ENCODE measurements around the gene ALB. TPM values are rescaled to one million over a fixed set of nuclear protein-coding genes. Genes with fewer than 3 reads are reported as not detected.

ALB gene
- total RNA-seq, 2 experiments from 2014 or later = 0.47 to 0.63 TPM

DNA sequence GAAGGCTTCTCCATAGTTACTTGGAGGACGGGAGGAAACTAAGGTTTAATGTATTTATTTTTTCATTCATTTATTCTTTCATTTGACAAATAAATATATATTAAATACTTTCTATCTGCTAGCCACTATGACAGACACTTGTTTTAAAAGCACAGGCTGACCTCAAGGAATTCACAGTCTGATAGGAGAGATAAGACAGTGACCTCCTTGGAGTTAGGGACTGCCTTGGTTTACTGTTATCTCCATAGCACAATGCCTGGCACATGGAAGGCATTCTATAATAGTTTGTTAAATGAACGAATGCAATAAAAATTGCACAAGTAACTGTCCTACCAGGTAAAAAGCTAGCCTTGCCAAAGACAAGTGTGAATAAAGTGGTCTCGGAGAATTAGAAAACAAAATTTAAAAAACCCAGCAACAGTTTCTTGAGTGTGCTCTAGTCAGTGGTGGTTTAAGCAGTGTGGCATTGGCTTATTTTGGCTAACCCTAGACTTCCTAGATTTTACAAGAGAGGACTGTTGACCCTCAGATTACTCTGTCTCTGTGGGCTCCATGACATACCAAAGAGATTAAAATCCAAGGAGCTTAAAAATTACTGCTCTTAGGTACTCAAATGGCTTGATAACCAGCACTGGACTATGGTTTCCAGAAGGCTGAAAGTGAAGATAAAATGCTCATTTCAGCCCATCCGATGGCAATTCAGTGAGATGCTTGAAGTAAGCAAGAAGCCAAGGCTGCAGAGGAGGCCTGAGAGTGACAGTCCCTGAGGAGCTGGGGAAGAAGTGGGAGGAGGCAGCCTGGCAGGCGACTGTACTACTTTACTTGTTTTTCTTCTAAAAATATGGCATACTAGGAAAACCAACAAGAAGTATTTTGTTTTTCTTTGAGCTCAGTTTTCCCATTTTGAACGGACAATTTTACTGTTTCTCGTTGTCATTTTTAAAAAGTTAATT lies 41.6 kb downstream of the ALB start:
- H3K4me1 ChIP-seq (ENCODE audit: insufficient read depth, low read length) = no peaks in the 10 kb centered on the region
- intact Hi-C loops (cut with DNase I, micrococcal nuclease) = loop anchor here in 1 of 2 experiments (2.0 kb wide), 1 partner anchor 743 kb away; no protein-coding TSS in a partner anchor
- no peak overlapping the region for H3K4me3 ChIP-seq (ENCODE audit: low read length)
- ChIA-PET CTCF (interaction anchor here (1.1 to 1.4 kb wide), 2 partner anchors 8 to 187 kb away, joined by 3 to 5 read pairs; partner anchors contain the start of gene ANKRD17), POLR2A (no interaction called here)
- H3K36me3 ChIP-seq (ENCODE audit: insufficient read depth, low read length) = no peaks in the 10 kb centered on the region
- Mint-ChIP-seq H3K4me3 (no peak overlapping the region), H3K27me3 (peaks cover 27% of the 10 kb centered on the region), H3K4me1 (ENCODE audit: low read depth) (no peaks in the 10 kb centered on the region), H3K27ac (no peak overlapping the region), H3K36me3 (ENCODE audit: low read depth) (no peaks in the 10 kb centered on the region), H3K9me3 (no peaks in the 10 kb centered on the region)
- H3K27me3 ChIP-seq (ENCODE audit: control insufficient read depth in 1 of 2, insufficient read depth in 2 of 2, low read length in 2 of 2) = no peaks in the 10 kb centered on the region
- TF ChIP-seq CTCF (IDR thresholded peaks at IDR 0.05) = no peak
- ATAC-seq (ENCODE audit: poor library complexity) (no peak), DNase-seq (no peak)
- H3K9me3 ChIP-seq (ENCODE audit: control insufficient read depth in 1 of 2, insufficient read depth in 1 of 2, low read length in 2 of 2) = no peaks in the 10 kb centered on the region
- no peak overlapping the region for H3K27ac ChIP-seq (ENCODE audit: low read depth in 1 of 2, low read length in 2 of 2)

GRCh38 chr4:73446336-73446938 lies 42.4 kb downstream of the ALB start:
- no peaks in the 10 kb centered on the region for H3K9me3 Mint-ChIP-seq
- Histone ChIP-seq H3K4me3 (ENCODE audit: low read length) (no peak overlapping the region), H3K4me1 (ENCODE audit: insufficient read depth, low read length) (no peaks in the 10 kb centered on the region), H3K27me3 (ENCODE audit: control insufficient read depth in 1 of 2, insufficient read depth in 2 of 2, low read length in 2 of 2) (no peaks in the 10 kb centered on the region), H3K9me3 (ENCODE audit: control insufficient read depth in 1 of 2, insufficient read depth in 1 of 2, low read length in 2 of 2) (no peaks in the 10 kb centered on the region), H3K27ac (ENCODE audit: low read depth in 1 of 2, low read length in 2 of 2) (no peak overlapping the region), H3K36me3 (ENCODE audit: insufficient read depth, low read length) (no peaks in the 10 kb centered on the region)
- peak in 3 of 14 experiments; percentile 35 to 41 (median 37) for DNase-seq
- intact Hi-C loops (cut with DNase I, micrococcal nuclease) = loop anchor here in 1 of 2 experiments (2.0 kb wide), 1 partner anchor 744 kb away; no protein-coding TSS in a partner anchor
- CTCF ChIA-PET = interaction anchor here (1.1 to 1.4 kb wide), 2 partner anchors 9 to 188 kb away, joined by 3 to 5 read pairs; partner anchors contain the start of gene ANKRD17
- ATAC-seq (ENCODE audit: poor library complexity) = peak; percentile 92
- H3K36me3 Mint-ChIP-seq (ENCODE audit: low read depth) = no peaks in the 10 kb centered on the region
- POLR2A ChIA-PET = no interaction called here
- no peak overlapping the region for H3K4me3 Mint-ChIP-seq
- H3K27me3 Mint-ChIP-seq = peaks cover 23% of the 10 kb centered on the region
- no peaks in the 10 kb centered on the region for H3K4me1 Mint-ChIP-seq (ENCODE audit: low read depth)
- no peak overlapping the region for H3K27ac Mint-ChIP-seq
- TF ChIP-seq CTCF (IDR thresholded peaks at IDR 0.05) = peak; percentile 71

DNA sequence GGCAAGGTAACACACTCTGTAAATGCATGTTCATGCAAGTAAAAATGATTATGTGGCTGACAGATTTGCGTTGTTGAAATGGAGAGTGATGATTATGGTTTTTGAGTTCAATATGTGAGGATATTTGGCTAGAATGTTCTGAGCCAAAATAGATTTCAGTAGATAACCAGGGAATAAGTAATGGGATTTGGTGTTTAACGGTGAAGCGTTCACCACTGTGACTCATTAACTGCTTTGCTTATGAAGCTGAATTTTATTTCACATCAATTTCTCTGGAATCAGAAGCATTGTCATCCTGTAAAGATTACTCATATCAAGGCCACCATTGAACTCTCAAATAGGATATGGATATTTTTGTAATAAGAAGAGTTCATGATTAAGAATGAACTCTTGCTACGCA lies 43.6 kb downstream of the ALB start:
- H3K27ac Mint-ChIP-seq = no peak overlapping the region
- Histone ChIP-seq H3K27ac (ENCODE audit: low read depth in 1 of 2, low read length in 2 of 2) (no peak overlapping the region), H3K4me1 (ENCODE audit: insufficient read depth, low read length) (no peaks in the 10 kb centered on the region), H3K9me3 (ENCODE audit: control insufficient read depth in 1 of 2, insufficient read depth in 1 of 2, low read length in 2 of 2) (no peaks in the 10 kb centered on the region), H3K27me3 (ENCODE audit: control insufficient read depth in 1 of 2, insufficient read depth in 2 of 2, low read length in 2 of 2) (no peaks in the 10 kb centered on the region), H3K36me3 (ENCODE audit: insufficient read depth, low read length) (no peaks in the 10 kb centered on the region), H3K4me3 (ENCODE audit: low read length) (no peak overlapping the region)
- no peaks in the 10 kb centered on the region for H3K9me3 Mint-ChIP-seq
- POLR2A ChIA-PET = no interaction called here
- CTCF ChIA-PET = no interaction called here
- H3K27me3 Mint-ChIP-seq = peaks cover 18% of the 10 kb centered on the region
- intact Hi-C loops (cut with DNase I, micrococcal nuclease) = loop anchor here in 1 of 2 experiments (2.0 kb wide), 1 partner anchor 745 kb away; no protein-coding TSS in a partner anchor
- H3K36me3 Mint-ChIP-seq (ENCODE audit: low read depth) = no peaks in the 10 kb centered on the region
- no peak for DNase-seq
- no peak for ATAC-seq (ENCODE audit: poor library complexity)
- H3K4me3 Mint-ChIP-seq = no peak overlapping the region
- TF ChIP-seq CTCF (IDR thresholded peaks at IDR 0.05) = no peak
- H3K4me1 Mint-ChIP-seq (ENCODE audit: low read depth) = no peaks in the 10 kb centered on the region
